OCI-LY1 (cell line): ENCODE measurements around the gene CDH2.

Experiments used
- H2AFZ ChIP-seq: fragments of 200-600 bp; sonication (generic), shearing (Covaris generic); 2 replicates; pipeline ENCODE4 v1.6.0; 2014; ENCODE audit warnings: antibody characterized with exemption, mild to moderate bottlenecking, low read length
- H3F3A ChIP-seq: fragments of 200-600 bp; sonication (generic), shearing (Covaris generic); 2 replicates; pipeline ENCODE4 v1.6.0; 2014; ENCODE audit warnings: mild to moderate bottlenecking, antibody characterized with exemption, low read length, moderate library complexity; ENCODE audit not compliant: insufficient read depth
- H3K27ac ChIP-seq: fragments of 200-600 bp; sonication (generic); 2 replicates; pipeline ENCODE4 v1.5.1; 2014; ENCODE audit warnings: low read length, mixed run types, mild to moderate bottlenecking, low read depth; ENCODE audit not compliant: poor library complexity, severe bottlenecking
- H3K27me3 ChIP-seq: fragments of 200-600 bp; sonication (generic); 2 replicates; pipeline ENCODE4 v1.6.0; 2014; ENCODE audit warnings: antibody characterized with exemption, mild to moderate bottlenecking, low read length, moderate library complexity; ENCODE audit not compliant: insufficient read depth
- H3K36me3 ChIP-seq: fragments of 200-600 bp; sonication (generic); 2 replicates; pipeline ENCODE4 v1.6.1; 2014; ENCODE audit warnings: mild to moderate bottlenecking, antibody characterized with exemption, low read length, moderate library complexity, mixed read lengths; ENCODE audit not compliant: insufficient read depth
- H3K4me1 ChIP-seq: fragments of 200-600 bp; sonication (generic); 2 replicates; pipeline ENCODE4 v1.5.1; 2014; ENCODE audit warnings: mild to moderate bottlenecking, low read length, moderate library complexity; ENCODE audit not compliant: insufficient read depth, severe bottlenecking
- H3K4me2 ChIP-seq: fragments of 200-600 bp; sonication (generic), shearing (Covaris generic); 2 replicates; pipeline ENCODE4 v1.6.1; 2014; ENCODE audit warnings: low read length
- H3K4me3 ChIP-seq: fragments of 200-600 bp; sonication (generic); 2 replicates; pipeline ENCODE4 v1.5.1; 2014; ENCODE audit warnings: low read length, low read depth, mild to moderate bottlenecking, mixed read lengths; ENCODE audit not compliant: poor library complexity, severe bottlenecking
- H3K79me2 ChIP-seq: fragments of 200-600 bp; shearing (Covaris generic); 2 replicates; pipeline ENCODE4 v1.6.1; 2016; ENCODE audit warnings: mixed run types, low read length, mixed read lengths; ENCODE audit not compliant: insufficient read depth
- H3K9ac ChIP-seq: fragments of 200-600 bp; sonication (generic), shearing (Covaris generic); 2 replicates; pipeline ENCODE4 v1.6.1; 2014; ENCODE audit warnings: mild to moderate bottlenecking, low read length, mixed read lengths
- H3K9me2 ChIP-seq: fragments of 200-600 bp; sonication (generic), shearing (Covaris generic); 2 replicates; pipeline ENCODE4 v1.6.1; 2014; ENCODE audit warnings: low read depth, mild to moderate bottlenecking, low read length, mixed read lengths
- H3K9me3 ChIP-seq: fragments of 200-600 bp; shearing (Covaris generic); 2 replicates; pipeline ENCODE4 v1.6.1; 2014; ENCODE audit warnings: low read length, mixed read lengths
- H4K20me1 ChIP-seq: fragments of 200-600 bp; sonication (generic), shearing (Covaris generic); 2 replicates; pipeline ENCODE4 v1.6.0; 2016; ENCODE audit warnings: mild to moderate bottlenecking, low read length; ENCODE audit not compliant: insufficient read depth
- CTCF ChIP-seq: fragments of 200-600 bp; sonication (generic), shearing (Covaris generic); IDR thresholded peaks from 2 replicates; pipeline ENCODE4 v1.5.1; 2017; ENCODE audit warnings: mild to moderate bottlenecking, antibody characterized with exemption, low read length, moderate library complexity, mixed read lengths
- EZH2 ChIP-seq: fragments of 200-600 bp; sonication (generic), shearing (Covaris generic); IDR thresholded peaks from 2 replicates; pipeline ENCODE4 v1.8.0; 2017; ENCODE audit warnings: borderline replicate concordance, mixed run types, mild to moderate bottlenecking, antibody characterized with exemption, low read length, moderate library complexity, mixed read lengths

The CDH2 gene

DNA sequence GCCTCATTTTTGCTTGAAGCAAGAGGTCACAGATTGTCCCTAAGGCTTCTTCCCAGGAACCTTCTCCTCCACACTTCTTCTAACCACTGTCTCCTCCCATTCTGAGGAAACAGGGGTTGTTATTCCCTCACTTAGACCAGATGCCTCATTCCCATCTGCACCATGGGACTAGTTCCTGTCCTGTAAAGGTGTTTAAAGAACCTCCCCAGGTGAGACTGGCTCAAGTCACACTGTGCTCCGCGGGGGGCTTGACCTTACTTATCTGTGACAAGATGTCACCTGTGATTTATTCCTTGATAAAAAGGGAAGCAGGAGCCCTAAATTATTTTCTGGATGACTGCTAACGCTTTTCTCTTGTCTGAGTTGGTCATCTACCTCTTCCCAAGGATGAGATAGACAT is 8.2 kb upstream of the CDH2 start:
- H4K20me1 ChIP-seq, result no peaks in the 10 kb centered on the region
- H3K9me2 ChIP-seq, result no peaks in the 10 kb centered on the region
- no peaks in the 10 kb centered on the region for H3K79me2 ChIP-seq
- H3K36me3 ChIP-seq, result no peaks in the 10 kb centered on the region
- TF ChIP-seq CTCF (no peak), EZH2 (no peak)
- no peaks in the 10 kb centered on the region for H3K4me1 ChIP-seq
- H3K9ac ChIP-seq, result no peak overlapping the region
- no peak overlapping the region for H3K27ac ChIP-seq
- H2AFZ ChIP-seq, result no peak overlapping the region
- H3K4me3 ChIP-seq, result no peak overlapping the region
- H3K4me2 ChIP-seq, result no peak overlapping the region
- no peaks in the 10 kb centered on the region for H3F3A ChIP-seq
- H3K9me3 ChIP-seq, result no peaks in the 10 kb centered on the region
- no peaks in the 10 kb centered on the region for H3K27me3 ChIP-seq

DNA sequence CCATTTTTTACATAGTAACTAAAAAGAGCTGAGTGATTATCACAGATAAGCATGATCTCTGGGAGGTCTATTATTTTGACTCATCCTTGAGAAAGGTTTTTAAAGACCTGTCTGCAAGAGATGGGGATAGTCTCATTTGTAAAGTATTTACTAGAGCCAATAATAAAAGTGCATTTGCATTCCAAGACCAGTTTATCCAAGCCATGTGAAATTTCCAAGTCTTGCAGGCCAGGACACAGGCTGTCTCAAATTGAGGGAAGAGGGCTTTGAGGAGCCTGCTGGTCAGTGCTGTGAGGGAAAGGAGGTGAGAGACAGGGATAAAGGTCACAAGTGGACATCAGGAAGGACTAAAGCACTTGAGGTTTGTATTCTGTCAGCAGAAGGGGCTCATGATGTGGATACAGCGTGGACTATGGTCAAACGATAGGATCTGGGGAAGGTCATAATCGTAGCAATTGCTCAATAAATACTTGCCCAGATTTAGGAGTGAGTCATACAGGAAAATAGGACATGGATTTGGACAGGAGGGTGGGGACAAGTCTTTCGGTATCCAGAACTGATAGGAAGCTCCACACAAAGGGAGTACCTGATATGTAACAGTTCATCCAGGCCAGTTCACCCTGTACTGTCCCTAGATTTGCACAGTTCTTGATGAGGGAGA is 6.6 kb upstream of the CDH2 start:
- H3K27me3 ChIP-seq, result no peaks in the 10 kb centered on the region
- H3K36me3 ChIP-seq, result no peaks in the 10 kb centered on the region
- no peaks in the 10 kb centered on the region for H3K9me2 ChIP-seq
- no peak overlapping the region for H3K4me3 ChIP-seq
- no peaks in the 10 kb centered on the region for H3K79me2 ChIP-seq
- H2AFZ ChIP-seq, result no peak overlapping the region
- H3K4me1 ChIP-seq, result no peaks in the 10 kb centered on the region
- H4K20me1 ChIP-seq, result no peaks in the 10 kb centered on the region
- no peak overlapping the region for H3K9ac ChIP-seq
- H3F3A ChIP-seq, result no peaks in the 10 kb centered on the region
- TF ChIP-seq CTCF (no peak), EZH2 (no peak)
- no peak overlapping the region for H3K27ac ChIP-seq
- H3K9me3 ChIP-seq, result no peaks in the 10 kb centered on the region
- H3K4me2 ChIP-seq, result no peak overlapping the region

DNA sequence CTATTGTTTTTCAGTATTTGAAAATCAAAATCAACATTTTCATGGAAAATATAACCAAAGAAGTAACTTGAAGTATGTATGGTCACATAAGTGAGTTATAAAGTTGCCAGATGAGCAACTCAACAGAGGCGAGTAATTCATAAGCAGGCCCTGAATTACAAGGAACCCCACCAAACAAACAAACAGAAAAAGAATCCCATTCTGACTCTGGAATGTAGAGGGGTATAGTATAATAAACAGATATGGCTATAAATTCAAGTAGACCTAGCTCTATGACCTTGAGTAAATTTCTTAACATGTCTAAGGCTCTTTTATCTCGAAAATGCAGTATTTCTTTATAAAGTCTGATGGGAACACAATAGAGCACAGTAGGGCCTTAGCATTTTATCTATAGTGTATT is 4.7 kb upstream of the CDH2 start:
- H3K9me2 ChIP-seq, result no peaks in the 10 kb centered on the region
- no peak overlapping the region for H3K4me3 ChIP-seq
- H3K9me3 ChIP-seq, result no peaks in the 10 kb centered on the region
- H4K20me1 ChIP-seq, result no peaks in the 10 kb centered on the region
- no peaks in the 10 kb centered on the region for H3K79me2 ChIP-seq
- no peak overlapping the region for H2AFZ ChIP-seq
- no peaks in the 10 kb centered on the region for H3K4me1 ChIP-seq
- no peak for TF ChIP-seq CTCF
- no peak overlapping the region for H3K9ac ChIP-seq
- no peak overlapping the region for H3K4me2 ChIP-seq
- no peaks in the 10 kb centered on the region for H3K27me3 ChIP-seq
- no peaks in the 10 kb centered on the region for H3F3A ChIP-seq
- H3K27ac ChIP-seq, result no peak overlapping the region
- H3K36me3 ChIP-seq, result no peaks in the 10 kb centered on the region
